ENCODE results near the gene MAN2B2.
"Not testable (repeated sequence)": the region's sequence is repeated elsewhere in the genome, so short reads cannot be mapped to it uniquely, and the experiment has no call there.

The MAN2B2 gene

DNA sequence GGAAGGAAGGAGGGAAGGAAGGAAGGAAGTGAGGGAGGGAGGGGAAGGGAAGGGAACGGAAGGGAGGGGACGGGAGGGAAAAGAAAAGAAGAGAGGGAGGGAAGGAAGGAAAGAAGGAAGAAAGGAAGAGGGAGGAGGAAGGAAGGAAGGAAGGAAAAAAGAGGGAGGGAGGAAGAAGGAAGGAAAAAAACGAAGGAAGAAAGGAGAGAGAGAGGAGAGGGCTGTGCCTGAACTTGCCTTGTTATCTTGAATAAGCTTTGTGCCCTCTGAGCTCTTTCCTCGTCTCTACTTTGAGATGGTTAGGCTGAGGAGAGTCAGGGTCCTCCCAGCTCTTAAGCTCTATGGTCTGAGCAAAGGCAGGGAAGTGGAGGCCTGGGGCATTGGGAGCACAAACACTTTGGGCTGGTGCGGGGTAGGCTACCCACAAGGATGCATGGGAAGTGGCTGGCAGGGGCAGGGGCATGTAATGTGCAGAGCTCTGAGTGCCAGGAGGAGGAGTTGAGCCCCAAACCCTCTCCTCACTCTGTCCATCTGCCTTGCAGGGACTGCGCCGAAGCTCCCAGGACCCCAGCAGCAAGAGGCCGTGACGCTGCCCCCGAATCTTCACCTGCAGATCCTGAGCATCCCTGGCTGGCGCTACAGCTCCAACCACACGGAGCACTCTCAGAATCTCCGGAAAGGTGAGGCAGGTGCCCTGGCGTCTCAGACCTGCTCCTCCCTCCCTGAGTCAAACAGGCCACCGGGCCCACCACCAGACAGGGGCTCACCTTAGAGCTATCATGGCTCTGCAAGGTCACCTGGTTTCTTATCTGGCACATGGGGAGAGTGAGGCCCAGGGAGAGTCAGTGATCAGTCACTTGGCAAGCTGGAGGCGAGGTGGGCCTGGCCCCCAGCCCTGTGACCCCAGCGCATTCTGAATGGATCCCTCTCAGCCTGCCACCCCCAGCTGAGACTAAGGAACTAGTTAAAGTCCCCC is 39.0 kb downstream of the MAN2B2 start:
- DNase-seq (ENCODE audit: low read depth in 4 of 4, low spot score in 1 of 4), result no peak

DNA sequence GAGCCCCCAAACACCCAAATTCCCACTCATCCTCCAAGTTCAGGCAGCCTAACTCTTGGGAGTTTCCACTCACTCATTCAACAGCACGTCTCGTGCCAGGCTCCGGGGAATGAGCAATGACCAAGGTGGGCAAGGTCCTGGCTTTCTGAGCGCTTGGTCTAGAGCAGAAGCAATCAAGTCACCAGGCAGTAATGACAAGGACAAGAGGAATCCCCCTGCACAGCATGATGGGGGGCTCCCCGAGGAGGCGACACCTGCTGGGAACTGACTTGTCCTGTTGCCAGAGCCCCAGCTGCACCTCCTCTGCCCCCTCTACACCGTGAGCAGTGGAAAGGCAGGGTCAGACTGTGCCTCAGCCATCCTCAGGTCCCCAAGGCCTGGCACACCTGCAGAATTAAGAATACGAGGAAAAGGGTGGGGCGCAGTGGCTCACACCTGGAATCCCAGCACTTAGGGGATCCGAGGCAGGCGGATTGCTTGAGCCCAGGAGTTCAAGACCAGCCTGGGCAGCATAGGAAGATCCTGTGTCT is 39.8 kb downstream of the MAN2B2 start:
- no peak for DNase-seq (ENCODE audit: low read depth in 4 of 4, low spot score in 1 of 4)

DNA sequence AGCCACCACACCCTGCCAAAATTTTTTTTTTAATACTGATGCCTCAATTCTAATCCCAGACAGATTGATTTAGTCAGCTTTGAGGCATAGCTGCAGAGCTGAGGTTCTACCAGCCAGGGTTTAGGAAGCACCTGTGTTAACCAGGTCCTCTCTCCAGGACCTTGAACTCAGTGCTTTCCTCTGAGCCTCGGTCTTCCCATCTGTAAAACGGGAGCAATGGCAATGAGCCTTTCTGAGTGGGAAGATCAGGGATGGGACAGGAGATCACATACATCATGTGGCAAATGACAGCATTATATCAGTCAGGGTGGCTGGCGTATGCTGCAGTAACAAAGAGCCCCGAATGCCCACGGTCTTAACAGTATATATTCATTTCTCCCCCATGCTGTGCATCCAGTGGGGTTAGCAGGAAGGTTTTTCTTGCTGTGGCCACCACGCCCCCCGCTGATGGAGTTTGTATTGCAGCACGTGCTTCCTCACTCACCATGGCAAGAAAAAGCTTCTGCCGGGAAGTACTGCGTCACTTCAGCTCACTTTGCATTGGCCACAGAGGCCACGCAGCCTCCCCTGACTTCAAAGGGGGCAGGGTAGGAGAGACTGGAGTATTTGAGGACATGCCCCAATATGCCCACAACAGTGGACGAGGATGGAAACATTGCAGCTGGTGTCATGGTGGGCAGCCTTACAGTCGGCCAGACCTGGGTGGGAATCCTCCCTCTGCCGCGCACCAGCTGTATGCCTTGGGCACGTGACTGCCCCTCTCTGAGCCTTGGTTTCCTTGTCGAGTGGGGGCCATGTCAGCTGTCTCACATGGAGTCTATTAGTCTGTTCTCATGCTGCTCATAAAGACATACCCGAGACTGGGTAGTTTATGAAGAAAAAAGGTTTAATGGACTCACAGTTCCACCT is 41.4 kb downstream of the MAN2B2 start:
- DNase-seq (ENCODE audit: low read depth in 4 of 4, low spot score in 1 of 4), result no peak

DNA sequence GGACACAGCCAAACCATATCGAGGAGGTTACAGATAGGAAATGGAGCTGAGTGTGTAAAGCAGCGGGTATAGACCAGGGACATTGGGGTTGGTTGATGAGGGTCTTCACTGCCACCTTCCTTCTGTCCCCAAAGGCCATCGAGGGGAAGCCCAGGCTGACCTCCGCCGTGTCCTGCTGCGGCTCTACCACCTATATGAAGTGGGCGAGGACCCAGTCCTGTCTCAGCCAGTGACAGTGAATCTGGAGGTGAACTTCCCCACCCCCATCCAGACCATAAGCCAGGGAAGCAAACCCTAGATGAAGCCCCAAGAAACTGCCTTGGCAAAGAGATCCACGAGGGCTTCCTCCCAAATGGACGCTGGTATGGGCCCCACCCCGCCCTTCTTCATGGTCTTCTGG is 42.3 kb downstream of the MAN2B2 start:
- DNase-seq (ENCODE audit: low read depth in 4 of 4, low spot score in 1 of 4), result no peak

DNA sequence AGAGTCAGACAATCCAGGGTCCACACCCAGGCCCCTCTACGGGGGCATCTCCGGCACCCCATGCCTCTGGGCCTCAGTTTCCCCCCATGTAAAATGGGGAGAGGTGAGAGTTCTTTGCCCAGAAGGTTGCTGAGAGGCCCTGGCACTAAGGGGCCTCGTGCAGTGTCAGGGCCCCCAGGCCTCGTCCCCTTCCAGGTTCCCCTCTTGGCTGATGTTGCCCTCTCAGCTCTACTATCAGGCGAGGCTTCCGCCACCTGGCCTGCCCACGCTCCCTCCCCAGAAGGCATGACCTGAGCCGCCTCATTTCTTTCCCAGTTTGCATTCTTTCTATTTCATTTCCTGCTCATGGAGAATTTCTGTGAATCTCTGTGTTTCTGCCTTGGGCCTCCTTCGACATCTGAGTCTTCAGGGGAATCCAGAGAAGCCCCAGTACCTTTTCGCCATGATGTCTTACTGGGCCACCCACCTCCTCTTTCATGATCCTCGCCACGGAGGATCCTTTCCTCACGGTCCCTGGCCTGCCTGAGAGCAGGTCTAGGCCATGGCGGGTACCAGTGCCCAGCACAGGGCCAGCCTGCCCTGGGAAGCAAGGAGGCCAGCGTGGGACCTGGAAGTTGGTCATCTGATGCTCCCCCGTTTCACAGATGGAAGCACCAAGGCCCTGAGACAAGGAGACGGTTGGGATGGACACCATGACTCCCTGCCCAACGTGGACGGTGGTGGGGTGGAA is 43.6 kb downstream of the MAN2B2 start:
- no peak for DNase-seq (ENCODE audit: low read depth in 4 of 4, low spot score in 1 of 4)

DNA sequence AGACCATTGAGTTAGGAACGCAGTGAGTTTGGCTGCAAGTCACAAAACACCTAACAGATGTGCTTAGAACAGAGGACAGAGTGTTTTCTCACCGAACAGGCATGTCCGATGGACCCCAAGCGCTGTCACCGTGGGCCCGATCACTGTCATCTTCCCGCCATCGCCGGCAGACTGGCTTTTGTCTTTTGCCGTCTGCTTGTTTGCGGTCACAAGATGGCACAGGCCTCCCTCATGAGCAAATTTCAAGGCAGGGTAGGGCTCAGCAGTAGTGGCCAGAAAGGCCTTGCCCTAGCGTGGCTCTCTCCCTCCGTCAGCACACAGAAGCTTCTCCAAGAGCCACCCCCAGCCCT is 44.1 kb downstream of the MAN2B2 start:
- no peak for DNase-seq (ENCODE audit: low read depth in 4 of 4, low spot score in 1 of 4)

DNA sequence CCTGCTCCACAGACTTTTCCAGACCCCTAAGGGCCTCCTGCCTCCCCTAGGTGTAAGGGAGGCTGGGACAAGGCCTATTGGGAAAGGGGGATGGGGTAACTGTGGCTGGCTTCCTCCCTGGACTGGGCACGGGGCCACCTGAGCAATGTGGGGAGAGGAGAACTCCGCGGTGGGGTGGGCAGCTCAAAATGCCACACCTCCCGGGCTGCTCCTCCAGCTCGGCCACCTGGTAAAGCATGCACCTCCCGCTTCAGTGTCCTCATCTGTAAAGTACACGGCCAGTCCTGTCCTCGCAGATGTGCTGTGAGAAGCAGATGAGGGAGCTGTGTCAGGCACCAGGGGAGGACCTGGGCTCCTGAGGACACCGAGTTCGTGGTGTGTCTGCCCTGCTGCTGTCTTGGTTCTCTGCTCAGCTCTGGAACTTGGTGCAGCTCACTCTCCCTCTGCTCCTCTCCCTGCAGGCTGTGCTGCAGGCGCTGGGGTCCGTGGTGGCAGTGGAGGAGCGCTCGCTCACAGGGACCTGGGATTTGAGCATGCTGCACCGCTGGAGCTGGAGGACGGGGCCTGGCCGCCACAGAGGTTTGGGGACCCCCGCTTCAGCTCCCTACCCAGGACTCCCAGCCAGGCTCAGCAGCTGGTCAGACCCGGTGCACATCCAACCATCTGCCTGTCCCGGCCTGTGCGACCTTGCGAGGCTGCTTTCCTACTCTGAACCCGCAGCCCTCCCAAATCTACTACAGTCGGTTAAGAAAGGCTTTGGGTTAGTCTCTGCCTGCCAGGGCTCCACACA is 44.7 kb downstream of the MAN2B2 start:
- DNase-seq (ENCODE audit: low read depth in 4 of 4, low spot score in 1 of 4), result no peak

DNA sequence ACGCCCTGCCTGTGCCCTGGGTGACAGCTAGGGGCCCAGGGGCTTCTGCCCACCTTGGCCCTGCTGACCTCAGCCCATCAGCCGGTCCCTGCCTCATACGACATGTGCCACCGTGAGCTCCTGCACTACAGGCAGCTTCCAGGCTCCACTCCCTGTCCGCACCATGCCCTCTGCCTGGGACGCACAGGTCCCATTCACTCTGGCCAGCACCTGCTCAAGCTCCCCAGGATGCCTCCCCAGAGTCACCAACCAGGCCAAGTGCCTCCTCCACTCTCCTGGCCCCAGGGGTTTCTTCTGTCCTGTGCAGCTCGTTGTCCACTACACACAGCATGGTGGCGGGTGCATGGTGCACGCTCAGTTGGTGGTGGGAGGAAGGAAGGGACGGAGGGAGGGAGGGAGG is 45.3 kb downstream of the MAN2B2 start:
- DNase-seq (ENCODE audit: low read depth in 4 of 4, low spot score in 1 of 4), result no peak

DNA sequence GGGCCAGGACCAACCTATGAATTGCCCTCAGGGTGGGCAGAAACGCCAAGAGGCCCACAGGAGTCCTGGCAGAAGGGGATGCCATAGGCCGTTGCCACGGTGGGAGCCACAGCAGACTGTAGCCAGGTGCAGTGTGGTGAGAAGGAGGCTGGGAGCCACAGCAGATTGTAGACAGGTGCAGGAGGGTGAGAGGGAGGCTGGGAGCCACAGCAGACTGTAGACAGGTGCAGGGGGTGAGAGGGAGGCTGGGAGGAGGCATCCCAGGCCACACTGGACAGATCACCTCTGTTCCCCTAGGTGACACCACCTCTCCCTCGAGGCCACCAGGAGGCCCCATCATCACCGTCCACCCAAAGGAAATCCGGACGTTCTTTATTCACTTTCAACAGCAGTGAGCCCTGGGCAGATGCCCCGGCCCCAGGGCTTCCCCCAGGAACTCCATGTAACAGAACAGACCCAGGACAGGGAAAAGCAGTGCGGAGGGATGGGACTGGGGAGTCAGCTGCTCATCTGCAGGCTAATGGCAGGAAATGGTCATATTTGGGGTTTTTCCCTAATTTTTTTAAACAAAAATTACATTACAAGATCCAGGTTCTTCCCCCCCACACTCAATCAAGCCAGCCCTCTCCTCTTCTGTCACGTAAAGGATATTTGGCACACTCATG is 46.0 kb downstream of the MAN2B2 start:
- DNase-seq (ENCODE audit: low read depth in 4 of 4, low spot score in 1 of 4), result no peak

DNA sequence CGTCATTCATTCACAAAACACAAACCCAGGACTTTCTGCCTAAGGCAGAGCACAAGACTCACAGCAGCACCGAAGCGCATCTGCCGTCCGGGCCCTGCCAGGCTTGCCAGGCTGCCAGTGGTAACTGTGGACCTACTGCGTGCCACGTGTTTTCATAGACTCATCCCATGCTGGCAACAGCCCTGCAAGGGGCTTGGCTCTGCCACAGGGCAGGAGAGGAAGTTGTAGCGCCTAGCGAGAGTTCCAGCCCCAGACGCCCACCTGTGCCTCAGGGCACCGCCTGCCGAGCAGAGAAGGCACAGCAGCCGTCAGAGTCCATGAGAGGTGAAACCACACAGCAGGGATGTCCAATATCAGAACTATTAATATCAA is 46.6 kb downstream of the MAN2B2 start:
- no peak for DNase-seq (ENCODE audit: low read depth in 4 of 4, low spot score in 1 of 4)

DNA sequence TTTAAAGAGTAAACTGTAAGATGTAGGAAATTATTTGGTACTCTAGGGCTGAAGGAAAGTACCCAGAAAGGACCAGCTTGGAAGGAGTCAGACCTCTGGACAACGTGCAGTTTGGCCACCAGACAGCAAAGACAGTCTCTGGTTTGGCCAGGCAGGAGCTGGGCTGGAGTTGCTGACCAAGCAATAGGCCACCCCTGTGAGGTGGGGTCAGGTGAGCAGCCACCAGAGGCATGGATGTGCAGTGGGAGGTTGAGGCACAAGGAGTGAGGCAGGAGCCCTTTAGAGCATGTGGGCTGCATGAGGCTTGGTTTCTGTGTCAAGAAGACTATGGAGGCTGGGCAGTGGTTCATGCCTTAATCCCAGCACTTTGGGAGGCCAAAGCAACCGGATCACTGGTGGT is 47.8 kb downstream of the MAN2B2 start:
- no peak for DNase-seq (ENCODE audit: low read depth in 4 of 4, low spot score in 1 of 4)

DNA sequence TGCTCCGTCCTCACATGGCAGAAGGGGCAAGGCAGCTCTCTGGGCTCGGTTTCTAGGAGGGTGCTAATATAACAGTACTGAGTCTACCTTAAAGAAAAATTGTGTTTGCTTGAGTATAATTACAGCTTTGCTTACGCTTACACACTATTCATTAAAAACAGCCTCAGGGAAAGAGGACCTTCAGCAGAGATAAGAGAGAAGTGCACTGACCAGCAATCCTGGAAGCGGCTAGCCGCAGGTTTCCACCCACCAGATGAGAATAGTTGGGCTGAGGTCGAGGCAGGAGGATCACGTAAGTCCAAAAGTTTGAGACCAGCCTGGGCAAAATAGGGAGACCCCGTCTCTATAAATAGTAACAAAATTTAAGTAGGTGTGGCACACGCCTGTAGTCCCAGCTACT is 50.3 kb downstream of the MAN2B2 start:
- DNase-seq (ENCODE audit: low read depth in 4 of 4, low spot score in 1 of 4), result no peak

DNA sequence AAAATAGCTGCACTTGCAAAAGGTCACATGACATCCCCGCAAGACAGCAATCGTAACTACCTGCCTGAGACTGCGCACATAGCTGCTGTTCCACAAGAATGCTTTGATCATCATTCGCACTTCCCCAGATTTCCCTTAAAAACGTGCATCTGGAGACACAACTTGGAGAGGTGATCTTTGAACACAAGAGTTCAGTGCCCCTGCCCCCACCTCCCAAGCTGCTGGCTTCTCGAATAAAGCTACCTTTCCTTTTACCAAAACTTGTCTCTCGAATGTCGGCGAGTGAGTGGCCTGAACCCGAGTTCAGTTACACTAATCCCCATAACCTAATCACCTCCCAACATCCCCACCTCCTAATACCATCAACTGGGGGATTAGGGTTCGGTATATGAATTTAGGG is 51.1 kb downstream of the MAN2B2 start:
- no peak for DNase-seq (ENCODE audit: low read depth in 4 of 4, low spot score in 1 of 4)

DNA sequence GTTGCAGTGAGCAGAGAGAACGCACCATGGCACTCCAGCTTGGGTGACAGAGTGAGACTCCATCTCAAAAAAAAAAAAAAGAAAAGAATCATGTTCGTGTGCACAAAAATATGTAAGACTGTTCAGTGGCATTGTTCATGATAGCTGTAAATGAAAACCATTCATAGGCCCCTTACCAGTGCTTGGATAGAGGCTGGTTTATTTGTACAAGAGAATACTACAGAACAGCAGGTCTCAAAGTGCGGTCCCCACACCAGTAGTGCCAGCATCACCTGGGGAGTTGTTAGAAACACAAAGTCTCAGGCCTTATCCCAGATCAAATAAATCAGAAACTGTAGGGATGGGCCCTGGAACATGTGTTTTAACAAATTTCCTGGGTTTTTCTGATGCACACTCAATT is 52.8 kb downstream of the MAN2B2 start:
- no peak for DNase-seq (ENCODE audit: low read depth in 4 of 4, low spot score in 1 of 4)

DNA sequence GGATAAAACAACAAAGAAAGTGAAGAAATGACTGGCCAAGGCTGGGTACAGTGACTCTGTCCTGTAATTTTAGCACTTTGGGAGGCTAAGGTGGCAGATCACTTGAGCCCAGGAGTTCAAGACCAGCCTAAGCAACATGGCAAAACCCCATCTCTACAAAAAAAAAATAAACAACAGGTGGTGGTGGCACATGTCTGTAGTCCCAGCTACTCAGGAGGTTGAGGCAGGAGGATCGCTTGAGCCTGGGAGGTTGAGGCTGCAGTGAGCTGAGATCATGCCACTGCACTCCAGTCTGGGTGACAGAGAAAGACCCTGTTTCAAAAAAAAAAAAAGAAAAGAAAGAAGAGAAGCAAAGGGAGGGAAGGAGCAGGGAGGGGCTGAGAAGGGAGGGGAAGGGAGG is 53.5 kb downstream of the MAN2B2 start:
- DNase-seq (ENCODE audit: low read depth in 4 of 4, low spot score in 1 of 4), result not testable (repeated sequence)

DNA sequence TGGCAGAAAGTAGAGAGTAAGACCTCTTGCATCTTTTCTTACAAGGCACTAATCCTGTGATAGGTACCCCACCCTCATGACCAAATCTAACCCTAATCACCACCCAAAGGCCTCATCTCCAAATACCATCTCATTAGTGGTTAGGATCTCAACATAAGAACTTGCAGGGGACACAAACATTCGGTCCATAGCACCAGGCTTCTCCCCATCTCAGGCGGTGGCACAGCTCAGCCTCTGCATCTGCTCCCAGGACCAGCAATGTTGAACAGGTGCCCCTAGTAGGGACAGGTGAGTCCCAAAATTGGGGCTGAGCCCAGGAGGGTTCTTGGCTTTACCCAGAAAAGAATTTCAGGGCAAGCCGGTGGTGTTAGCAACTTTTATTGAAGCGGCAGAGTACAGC is 57.1 kb downstream of the MAN2B2 start:
- DNase-seq (ENCODE audit: low read depth in 4 of 4, low spot score in 1 of 4), result no peak

DNA sequence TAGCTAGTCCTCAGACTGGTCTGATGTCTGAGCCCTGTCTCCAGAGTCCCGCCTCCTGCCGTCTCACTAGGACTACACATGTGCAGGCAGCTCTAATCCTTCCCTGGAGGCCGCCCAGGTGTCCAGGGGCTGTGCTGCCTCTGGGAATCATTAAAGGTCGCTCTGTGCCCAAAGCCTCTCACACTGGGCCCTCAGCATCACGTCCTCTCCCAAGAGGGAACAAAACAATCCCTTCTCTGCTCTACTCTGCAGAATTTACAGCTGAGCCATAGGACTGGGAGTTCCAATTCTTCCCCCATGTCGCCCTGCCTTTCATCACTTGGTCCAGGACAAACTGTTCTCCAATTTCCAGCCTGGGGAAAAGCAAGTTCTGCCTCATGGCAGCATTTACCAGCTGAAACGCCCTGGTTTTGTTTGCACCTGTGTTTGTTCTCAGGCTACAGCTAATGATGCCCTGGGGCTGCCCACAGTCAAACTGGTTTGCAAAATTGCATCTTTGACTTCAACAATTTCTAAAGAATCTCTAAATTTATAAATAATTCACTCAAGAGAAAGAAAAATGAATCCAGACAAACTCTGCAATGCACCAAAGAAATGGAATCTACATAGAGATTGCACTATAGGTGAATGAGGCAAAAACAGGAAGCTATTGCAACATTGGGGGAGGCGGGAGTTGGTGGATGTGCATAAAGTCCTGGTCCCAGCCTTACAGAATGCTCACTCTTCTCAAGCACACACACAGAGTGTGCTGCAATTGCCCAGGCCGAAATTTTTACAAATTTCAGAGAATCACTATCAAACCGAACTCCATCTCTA is 58.3 kb downstream of the MAN2B2 start:
- no peak for DNase-seq (ENCODE audit: low read depth in 4 of 4, low spot score in 1 of 4)

DNA sequence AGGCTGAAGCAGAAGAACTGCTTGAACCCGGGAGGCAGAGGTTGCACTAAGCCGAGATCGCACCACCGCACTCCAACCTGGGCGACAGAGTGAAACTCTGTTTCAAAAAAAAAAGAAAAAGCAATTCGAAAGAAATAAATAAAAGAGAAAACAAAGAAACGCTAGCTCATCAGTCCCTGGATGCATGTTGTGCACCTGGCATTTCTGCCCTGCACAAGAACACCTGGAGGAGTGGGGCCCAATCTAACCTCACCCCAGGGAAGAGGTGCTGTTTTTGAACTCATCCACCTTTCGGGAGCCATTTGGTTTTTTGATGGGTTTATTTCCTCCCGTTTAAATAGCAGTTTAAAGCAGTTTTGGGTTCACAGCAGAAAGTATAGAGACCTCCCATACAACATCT is 59.8 kb downstream of the MAN2B2 start:
- DNase-seq (ENCODE audit: low read depth in 4 of 4, low spot score in 1 of 4), result no peak

DNA sequence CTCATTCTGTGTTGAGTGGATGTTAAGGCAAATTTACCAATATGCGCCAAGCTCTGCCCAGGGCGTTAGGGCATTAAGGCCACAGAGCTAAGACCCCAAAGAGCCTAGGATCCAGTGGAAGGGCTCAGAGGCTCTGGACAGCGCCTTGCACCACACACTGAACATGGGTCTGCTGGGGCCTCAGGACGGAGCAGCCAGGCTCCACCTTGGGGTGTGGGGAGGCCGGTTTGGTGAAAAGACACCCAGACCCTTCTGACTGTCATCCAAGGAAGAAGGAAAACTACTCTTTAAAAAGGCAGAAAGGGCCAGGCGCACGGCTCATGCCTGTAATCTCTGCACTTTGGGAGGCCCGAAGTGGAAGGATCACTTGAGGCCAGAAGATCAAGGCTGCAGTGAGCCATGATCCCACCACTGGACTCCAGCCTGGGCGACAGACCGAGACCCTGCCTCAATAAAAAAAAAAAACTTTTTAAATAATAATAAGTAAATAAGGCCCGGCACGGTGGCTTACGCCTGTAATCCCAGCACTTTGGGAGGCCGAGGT is 64.2 kb downstream of the MAN2B2 start:
- no peak for DNase-seq (ENCODE audit: low read depth in 4 of 4, low spot score in 1 of 4)

All from stimulated activated CD4-positive, alpha-beta T cell treated with anti-CD3 and anti-CD28 coated beads, Interleukin-1b, Interleukin-23, amount 100 ng/mL, for 24 hours (primary cell).